Measurements from ENCODE around the gene ESYT3. TPM values are rescaled to one million over a fixed set of nuclear protein-coding genes. Genes with fewer than 3 reads are reported as not detected.

The ESYT3 gene
- total RNA-seq, 1 donor from 2014 or later = 1.8 TPM

DNA sequence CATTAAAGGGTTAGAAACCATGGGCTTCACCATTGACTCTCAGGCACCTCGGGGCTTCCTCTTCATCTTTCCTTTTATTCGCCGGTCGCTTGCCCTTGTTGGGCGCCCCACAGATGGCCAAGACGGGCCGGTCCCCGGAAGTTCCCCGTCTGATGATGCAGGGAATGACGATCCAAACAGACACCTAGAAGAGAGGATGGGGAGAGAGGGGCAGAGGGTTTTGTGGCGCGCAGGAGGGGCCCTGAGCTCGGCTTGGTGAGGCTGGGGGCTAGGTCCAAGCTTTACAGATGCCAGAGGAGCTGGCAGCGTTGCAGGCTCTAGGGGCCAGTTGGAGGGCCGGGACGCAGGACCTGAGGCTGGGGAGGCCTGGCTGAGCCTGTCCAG, 532 bp upstream of the ESYT3 start:
- peaks cover 68% of the 10 kb centered on the region for H3K27me3 Mint-ChIP-seq
- no peaks in the 10 kb centered on the region for H3K36me3 Mint-ChIP-seq (ENCODE audit: insufficient read depth)

GRCh38 chr3:138434875-138435772, 708 bp downstream of the ESYT3 start:
- H3K27me3 Mint-ChIP-seq = peaks cover 77% of the 10 kb centered on the region
- peak overlapping the region; percentile 67 for H3K4me3 Mint-ChIP-seq (ENCODE audit: low read depth)
- no peak for DNase-seq (ENCODE audit: low spot score, unreplicated experiment)
- no peaks in the 10 kb centered on the region for H3K36me3 Mint-ChIP-seq (ENCODE audit: insufficient read depth)
- H3K4me1 Mint-ChIP-seq (ENCODE audit: low read depth) = peaks cover 8% of the 10 kb centered on the region
- TF ChIP-seq, protein P1, sequence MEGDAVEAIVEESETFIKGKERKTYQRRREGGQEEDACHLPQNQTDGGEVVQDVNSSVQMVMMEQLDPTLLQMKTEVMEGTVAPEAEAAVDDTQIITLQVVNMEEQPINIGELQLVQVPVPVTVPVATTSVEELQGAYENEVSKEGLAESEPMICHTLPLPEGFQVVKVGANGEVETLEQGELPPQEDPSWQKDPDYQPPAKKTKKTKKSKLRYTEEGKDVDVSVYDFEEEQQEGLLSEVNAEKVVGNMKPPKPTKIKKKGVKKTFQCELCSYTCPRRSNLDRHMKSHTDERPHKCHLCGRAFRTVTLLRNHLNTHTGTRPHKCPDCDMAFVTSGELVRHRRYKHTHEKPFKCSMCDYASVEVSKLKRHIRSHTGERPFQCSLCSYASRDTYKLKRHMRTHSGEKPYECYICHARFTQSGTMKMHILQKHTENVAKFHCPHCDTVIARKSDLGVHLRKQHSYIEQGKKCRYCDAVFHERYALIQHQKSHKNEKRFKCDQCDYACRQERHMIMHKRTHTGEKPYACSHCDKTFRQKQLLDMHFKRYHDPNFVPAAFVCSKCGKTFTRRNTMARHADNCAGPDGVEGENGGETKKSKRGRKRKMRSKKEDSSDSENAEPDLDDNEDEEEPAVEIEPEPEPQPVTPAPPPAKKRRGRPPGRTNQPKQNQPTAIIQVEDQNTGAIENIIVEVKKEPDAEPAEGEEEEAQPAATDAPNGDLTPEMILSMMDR (IDR thresholded peaks at IDR 0.05; ENCODE audit: unreplicated experiment) = no peak
- H3K9me3 Mint-ChIP-seq (ENCODE audit: low read depth) = no peaks in the 10 kb centered on the region
- H3K27ac Mint-ChIP-seq = no peak overlapping the region

More for the DNA sequence above, 532 bp upstream of the ESYT3 start:
- TF ChIP-seq, protein P1 (IDR thresholded peaks at IDR 0.05; ENCODE audit: unreplicated experiment) = no peak
- Mint-ChIP-seq H3K9me3 (ENCODE audit: low read depth) (no peaks in the 10 kb centered on the region), H3K4me3 (ENCODE audit: low read depth) (peak overlapping the region; percentile 9), H3K4me1 (ENCODE audit: low read depth) (no peaks in the 10 kb centered on the region), H3K27ac (no peak overlapping the region)
- no peak for DNase-seq (ENCODE audit: low spot score, unreplicated experiment)

DNA sequence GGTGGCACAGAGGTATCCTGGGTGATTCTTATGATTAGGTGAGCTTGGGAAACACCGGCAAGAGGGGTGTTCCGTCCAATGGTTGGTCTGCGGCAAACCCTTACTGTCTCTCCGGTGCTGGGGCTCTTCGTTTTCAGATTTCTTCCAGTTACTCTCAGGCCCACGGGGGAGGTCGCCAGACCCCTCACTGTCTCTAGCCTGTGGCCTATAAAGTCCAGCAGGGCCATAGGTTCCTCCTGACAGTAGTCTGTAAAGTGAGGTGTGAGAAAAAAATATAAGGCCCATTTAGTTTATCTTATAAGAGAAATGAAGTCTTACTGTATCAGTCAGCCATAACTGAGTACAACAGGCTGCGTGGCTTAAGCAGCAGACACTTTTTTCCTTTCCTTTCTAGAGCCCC, 1.4 kb downstream of the ESYT3 start:
- no peak overlapping the region for H3K27ac Mint-ChIP-seq
- H3K36me3 Mint-ChIP-seq (ENCODE audit: insufficient read depth) = no peaks in the 10 kb centered on the region
- TF ChIP-seq, protein P1 (IDR thresholded peaks at IDR 0.05; ENCODE audit: unreplicated experiment) = no peak
- peak overlapping the region; percentile 51 for H3K4me3 Mint-ChIP-seq (ENCODE audit: low read depth)
- H3K4me1 Mint-ChIP-seq (ENCODE audit: low read depth) = peaks cover 10% of the 10 kb centered on the region
- H3K27me3 Mint-ChIP-seq = peaks cover 77% of the 10 kb centered on the region
- no peaks in the 10 kb centered on the region for H3K9me3 Mint-ChIP-seq (ENCODE audit: low read depth)
- no peak for DNase-seq (ENCODE audit: low spot score, unreplicated experiment)

GRCh38 chr3:138437281-138437680, 2.9 kb downstream of the ESYT3 start:
- no peaks in the 10 kb centered on the region for H3K9me3 Mint-ChIP-seq (ENCODE audit: low read depth)
- no peak overlapping the region for H3K27ac Mint-ChIP-seq
- H3K4me3 Mint-ChIP-seq (ENCODE audit: low read depth) = no peak overlapping the region
- H3K36me3 Mint-ChIP-seq (ENCODE audit: insufficient read depth) = no peaks in the 10 kb centered on the region
- TF ChIP-seq, protein P1 (IDR thresholded peaks at IDR 0.05; ENCODE audit: unreplicated experiment) = no peak
- H3K4me1 Mint-ChIP-seq (ENCODE audit: low read depth) = peaks cover 10% of the 10 kb centered on the region
- H3K27me3 Mint-ChIP-seq = peaks cover 65% of the 10 kb centered on the region
- DNase-seq (ENCODE audit: low spot score, unreplicated experiment) = no peak

GRCh38 chr3:138438896-138439295, 4.5 kb downstream of the ESYT3 start:
- no peak for DNase-seq (ENCODE audit: low spot score, unreplicated experiment)
- no peak overlapping the region for H3K4me3 Mint-ChIP-seq (ENCODE audit: low read depth)
- H3K27me3 Mint-ChIP-seq = peaks cover 59% of the 10 kb centered on the region
- no peaks in the 10 kb centered on the region for H3K36me3 Mint-ChIP-seq (ENCODE audit: insufficient read depth)
- H3K4me1 Mint-ChIP-seq (ENCODE audit: low read depth) = peaks cover 12% of the 10 kb centered on the region
- H3K9me3 Mint-ChIP-seq (ENCODE audit: low read depth) = no peaks in the 10 kb centered on the region
- TF ChIP-seq, protein P1 (IDR thresholded peaks at IDR 0.05; ENCODE audit: unreplicated experiment) = no peak
- H3K27ac Mint-ChIP-seq = no peak overlapping the region
